H9 (cell line): Measurements from ENCODE around the gene HS3ST6. TPM values are rescaled to one million over a fixed set of nuclear protein-coding genes. Genes with fewer than 3 reads are reported as not detected.

Experiments used
- DNase-seq: peaks from one replicate; pipeline ENCODE4 v3.0.0-alpha.2; 2017
- H2AFZ ChIP-seq: one replicate; pipeline ENCODE4 v1.6.1; 2013; ENCODE audit warnings: mild to moderate bottlenecking, low read length, control low read depth, moderate library complexity
- H2AK5ac ChIP-seq: 2 replicates; pipeline ENCODE4 v1.6.1; 2013; ENCODE audit warnings: low read length, control low read depth, mixed read lengths; ENCODE audit not compliant: insufficient read length
- H2BK120ac ChIP-seq: one replicate; pipeline ENCODE4 v1.6.1; 2013; ENCODE audit warnings: low read depth, mild to moderate bottlenecking, low read length, control low read depth, inconsistent platforms; ENCODE audit not compliant: poor library complexity, severe bottlenecking
- H2BK12ac ChIP-seq: 2 replicates; pipeline ENCODE4 v1.6.1; 2013; ENCODE audit warnings: low read length, control low read depth, mixed read lengths, low read depth; ENCODE audit not compliant: insufficient read length
- H2BK15ac ChIP-seq: 2 replicates; pipeline ENCODE4 v1.6.1; 2013; ENCODE audit warnings: low read depth, low read length, control low read depth
- H2BK20ac ChIP-seq: one replicate; pipeline ENCODE4 v1.6.1; 2013; ENCODE audit warnings: low read depth, mild to moderate bottlenecking, low read length, control low read depth, inconsistent platforms; ENCODE audit not compliant: poor library complexity, severe bottlenecking
- H2BK5ac ChIP-seq: 2 replicates; pipeline ENCODE4 v1.6.1; 2013; ENCODE audit warnings: low read length, control low read depth, mixed read lengths; ENCODE audit not compliant: insufficient read length
- H3K14ac ChIP-seq: 2 replicates; pipeline ENCODE4 v1.6.1; 2013; ENCODE audit warnings: low read length, control low read depth; ENCODE audit not compliant: insufficient read depth
- H3K18ac ChIP-seq: 2 replicates; pipeline ENCODE4 v1.6.1; 2013; ENCODE audit warnings: low read depth, mild to moderate bottlenecking, mixed read lengths, low read length, control low read depth; ENCODE audit not compliant: insufficient read length
- H3K23ac ChIP-seq: 2 replicates; pipeline ENCODE4 v1.6.1; 2013; ENCODE audit warnings: low read length, control low read depth, mixed read lengths, low read depth; ENCODE audit not compliant: insufficient read length
- H3K23me2 ChIP-seq: 2 replicates; pipeline ENCODE4 v1.6.1; 2013; ENCODE audit warnings: low read depth, mild to moderate bottlenecking, mixed read lengths, low read length, control low read depth; ENCODE audit not compliant: insufficient read length, poor library complexity, severe bottlenecking
- H3K27ac ChIP-seq: 2 replicates; pipeline ENCODE4 v1.5.1; 2013; ENCODE audit warnings: low read length, control low read depth, mixed read lengths, low read depth; ENCODE audit not compliant: insufficient read length
- H3K27me3 ChIP-seq: 2 replicates; pipeline ENCODE4 v1.6.1; 2013; ENCODE audit warnings: low read length, control low read depth, inconsistent platforms; ENCODE audit not compliant: insufficient read depth
- H3K4ac ChIP-seq: 2 replicates; pipeline ENCODE4 v1.6.1; 2013; ENCODE audit warnings: low read depth, mild to moderate bottlenecking, control low read depth, inconsistent platforms, low read length, moderate library complexity
- H3K4me1 ChIP-seq: 2 replicates; pipeline ENCODE4 v1.6.1; 2013; ENCODE audit warnings: low read length, control low read depth, inconsistent platforms; ENCODE audit not compliant: insufficient read depth
- H3K4me2 ChIP-seq: 2 replicates; pipeline ENCODE4 v1.6.1; 2013; ENCODE audit warnings: low read length, control low read depth, mixed read lengths; ENCODE audit not compliant: insufficient read length, insufficient read depth
- H3K56ac ChIP-seq: 2 replicates; pipeline ENCODE4 v1.6.1; 2013; ENCODE audit warnings: low read depth, mild to moderate bottlenecking, mixed read lengths, low read length, control low read depth; ENCODE audit not compliant: insufficient read length
- H3K79me1 ChIP-seq: 2 replicates; pipeline ENCODE4 v1.6.1; 2013; ENCODE audit warnings: low read depth, mild to moderate bottlenecking, moderate library complexity, low read length, control low read depth, inconsistent platforms; ENCODE audit not compliant: insufficient read depth, poor library complexity, severe bottlenecking
- H3K79me2 ChIP-seq: 2 replicates; pipeline ENCODE4 v1.6.1; 2013; ENCODE audit warnings: low read length, control low read depth, inconsistent platforms; ENCODE audit not compliant: insufficient read depth
- H3K9ac ChIP-seq: 2 replicates; pipeline ENCODE4 v1.6.1; 2013; ENCODE audit warnings: low read length, control low read depth, mixed read lengths; ENCODE audit not compliant: insufficient read length; ENCODE audit errors: extremely low read depth
- H3K9me3 ChIP-seq: one replicate; pipeline ENCODE4 v1.6.1; 2013; ENCODE audit warnings: low read depth, low read length, inconsistent platforms; ENCODE audit not compliant: control insufficient read depth
- H3T11ph ChIP-seq: one replicate; pipeline ENCODE4 v1.6.1; 2013; ENCODE audit warnings: mild to moderate bottlenecking, low read length, control low read depth, inconsistent platforms
- H4K20me1 ChIP-seq: one replicate; pipeline ENCODE4 v1.6.1; 2013; ENCODE audit not compliant: control insufficient read depth, insufficient read length, insufficient read depth
- H4K5ac ChIP-seq: 2 replicates; pipeline ENCODE4 v1.6.1; 2013; ENCODE audit warnings: low read depth, mild to moderate bottlenecking, mixed read lengths, low read length, control low read depth; ENCODE audit not compliant: insufficient read length
- H4K8ac ChIP-seq: replicated peaks from 2 replicates; pipeline ENCODE4 v1.6.1; 2013; ENCODE audit warnings: low read length, control low read depth, mixed read lengths, low read depth; ENCODE audit not compliant: insufficient read length
- H4K91ac ChIP-seq: 2 replicates; pipeline ENCODE4 v1.6.1; 2013; ENCODE audit warnings: low read depth, mild to moderate bottlenecking, moderate library complexity, mixed read lengths, low read length, control low read depth; ENCODE audit not compliant: insufficient read length
- H3K27ac Mint-ChIP-seq, 3 experiments: 2 replicates in 2 of 3; 3 replicates in 1 of 3; pipeline ENCODE4 v1.8.0; 2020 to 2021; ENCODE audit warnings: mixed read lengths in 3 of 3, mild to moderate bottlenecking in 1 of 3, moderate library complexity in 1 of 3
- H3K27me3 Mint-ChIP-seq: 2 replicates; pipeline ENCODE4 v1.8.0; 2021; ENCODE audit warnings: low read depth, mild to moderate bottlenecking, moderate library complexity, mixed read lengths
- H3K36me3 Mint-ChIP-seq, 3 experiments: 2 replicates in 2 of 3; 3 replicates in 1 of 3; pipeline ENCODE4 v1.8.0; 2020 to 2021; ENCODE audit warnings: low read depth in 3 of 3, mixed read lengths in 3 of 3; ENCODE audit not compliant: insufficient read depth in 1 of 3
- H3K4me1 Mint-ChIP-seq, 2 experiments: 2 replicates each; pipeline ENCODE4 v1.8.0; 2020; ENCODE audit warnings: mixed read lengths in 2 of 2
- H3K4me3 Mint-ChIP-seq, 2 experiments: 2 replicates in 1 of 2; 3 replicates in 1 of 2; pipeline ENCODE4 v1.8.0; 2020 to 2021; ENCODE audit warnings: mild to moderate bottlenecking in 2 of 2, mixed read lengths in 2 of 2, moderate library complexity in 1 of 2
- H3K9me3 Mint-ChIP-seq, 2 experiments: 2 replicates in 1 of 2; 3 replicates in 1 of 2; pipeline ENCODE4 v1.8.0; 2020; ENCODE audit warnings: mild to moderate bottlenecking in 2 of 2, mixed read lengths in 2 of 2, moderate library complexity in 1 of 2
- CTCF ChIP-seq: fragments of 200-600 bp; sonication (generic); conservative IDR thresholded peaks from 3 replicates; pipeline ENCODE4 v1.8.0; 2021; ENCODE audit warnings: antibody characterized with exemption, mild to moderate bottlenecking
- WGBS: extraction: QIAGEN DNeasy Blood & Tissue Kit; methylation state at CpG from one replicate; pipeline ENCODE4 v1.1.7; 2013; ENCODE audit warnings: missing lambda C conversion rate, low lambda C conversion rate, mixed read lengths; ENCODE audit not compliant: insufficient read length; ENCODE audit errors: extremely low coverage; 5-methylcytosine and 5-hydroxymethylcytosine counted together
- total RNA-seq: library from RNA; stranded (reverse); gene quantifications from 2 replicates; pipeline ENCODE4 v1.2.1, GENCODE V29; 2021

Gene HS3ST6
- total RNA-seq, 1 experiment from 2014 or later = not detected

- no peak overlapping the region for H3T11ph ChIP-seq
- no peaks in the 10 kb centered on the region for H3K9me3 ChIP-seq
- H3K79me2 ChIP-seq = no peaks in the 10 kb centered on the region
- no peak overlapping the region for H3K9ac ChIP-seq
- H4K91ac ChIP-seq = no peak overlapping the region
- no peak overlapping the region for H2AFZ ChIP-seq
- no peaks in the 10 kb centered on the region for H3K79me1 ChIP-seq
- H3K27me3 Mint-ChIP-seq = peaks cover 25% of the 10 kb centered on the region
- no peaks in the 10 kb centered on the region for H3K27me3 ChIP-seq
- no peak overlapping the region for H3K56ac ChIP-seq
- H2BK5ac ChIP-seq = no peak overlapping the region
- no peak overlapping the region for H3K18ac ChIP-seq
- H3K4ac ChIP-seq = no peak overlapping the region
- no peaks in the 10 kb centered on the region for H3K9me3 Mint-ChIP-seq
- no peaks in the 10 kb centered on the region for H4K20me1 ChIP-seq
- no peak overlapping the region for H4K5ac ChIP-seq
- no peaks in the 10 kb centered on the region for H3K36me3 Mint-ChIP-seq
- no peak overlapping the region for H2AK5ac ChIP-seq
- H3K4me1 Mint-ChIP-seq = peaks cover 0 to 4% of the 10 kb centered on the region in 2 experiments; a peak in 1 of 4 replicates
- H3K4me3 Mint-ChIP-seq = no peak overlapping the region
- TF ChIP-seq CTCF = no peak
- no peak overlapping the region for H2BK15ac ChIP-seq
- no peak overlapping the region for H4K8ac ChIP-seq
- H3K23ac ChIP-seq = no peak overlapping the region
- H2BK12ac ChIP-seq = no peak overlapping the region
- H3K14ac ChIP-seq = no peak overlapping the region
- H3K27ac Mint-ChIP-seq = no peak overlapping the region
- H3K23me2 ChIP-seq = no peaks in the 10 kb centered on the region
- DNase-seq = no peak
- no peak overlapping the region for H2BK20ac ChIP-seq
- H2BK120ac ChIP-seq = no peak overlapping the region
- no peaks in the 10 kb centered on the region for H3K4me1 ChIP-seq
- H3K27ac ChIP-seq = no peak overlapping the region
- whole genome bisulfite sequencing = no CpG with 5 or more reads among the region's 5 CpGs
- no peak overlapping the region for H3K4me2 ChIP-seq
Observed at GRCh38 chr16:1884889-1885288, 33.3 kb downstream of the HS3ST6 start.
